GM21447 (cell line): ENCODE results near the gene TRIM31.

ENCODE experiments used
- ATAC-seq: cut with Tn5 transposase; IDR thresholded peaks from one replicate; pipeline ENCODE4 v1.9.1; 2021; ENCODE audit not compliant: unreplicated experiment

The TRIM31 gene

DNA sequence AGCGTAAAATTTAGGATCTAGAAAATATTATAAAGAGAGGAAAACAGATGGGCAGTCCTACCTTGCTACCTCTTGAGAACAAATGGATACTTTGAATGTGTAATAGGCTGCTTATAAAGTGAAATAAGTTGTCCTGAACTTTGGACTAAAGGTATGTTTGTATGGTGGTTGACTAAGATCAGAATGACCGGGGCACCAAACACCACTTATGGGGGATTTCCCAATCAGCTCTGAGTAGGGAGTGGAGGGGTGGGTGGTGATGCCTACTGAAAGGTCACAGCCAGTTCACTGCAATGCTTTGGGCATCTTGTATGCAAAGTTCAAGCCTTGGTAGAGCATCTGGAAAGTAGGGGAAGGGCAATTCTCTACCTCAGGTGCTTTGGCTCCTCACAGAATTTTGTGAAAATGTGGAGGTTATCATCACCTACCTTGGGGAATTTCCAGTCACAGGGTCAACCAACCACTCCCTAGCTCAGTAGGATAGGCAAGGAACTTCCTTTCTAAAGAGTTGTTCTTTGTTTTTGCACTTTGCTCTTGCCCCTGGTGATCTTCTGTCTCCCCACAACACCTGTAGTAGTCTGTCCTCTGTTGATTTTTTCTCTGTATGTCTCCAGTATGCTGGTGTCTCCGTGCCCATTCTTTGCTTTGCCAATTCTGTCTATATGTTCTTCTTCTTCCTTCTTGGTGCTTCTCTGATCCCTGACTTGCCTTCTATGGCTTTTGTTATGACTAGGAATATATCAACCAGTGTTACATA, at the start of gene TRIM31:
TSS of gene TRIM31 (minus strand) at position 88 of the 757 bp plus-strand sequence. CDS start 285 bp downstream, outside the sequence.
- ATAC-seq, result no peak

DNA sequence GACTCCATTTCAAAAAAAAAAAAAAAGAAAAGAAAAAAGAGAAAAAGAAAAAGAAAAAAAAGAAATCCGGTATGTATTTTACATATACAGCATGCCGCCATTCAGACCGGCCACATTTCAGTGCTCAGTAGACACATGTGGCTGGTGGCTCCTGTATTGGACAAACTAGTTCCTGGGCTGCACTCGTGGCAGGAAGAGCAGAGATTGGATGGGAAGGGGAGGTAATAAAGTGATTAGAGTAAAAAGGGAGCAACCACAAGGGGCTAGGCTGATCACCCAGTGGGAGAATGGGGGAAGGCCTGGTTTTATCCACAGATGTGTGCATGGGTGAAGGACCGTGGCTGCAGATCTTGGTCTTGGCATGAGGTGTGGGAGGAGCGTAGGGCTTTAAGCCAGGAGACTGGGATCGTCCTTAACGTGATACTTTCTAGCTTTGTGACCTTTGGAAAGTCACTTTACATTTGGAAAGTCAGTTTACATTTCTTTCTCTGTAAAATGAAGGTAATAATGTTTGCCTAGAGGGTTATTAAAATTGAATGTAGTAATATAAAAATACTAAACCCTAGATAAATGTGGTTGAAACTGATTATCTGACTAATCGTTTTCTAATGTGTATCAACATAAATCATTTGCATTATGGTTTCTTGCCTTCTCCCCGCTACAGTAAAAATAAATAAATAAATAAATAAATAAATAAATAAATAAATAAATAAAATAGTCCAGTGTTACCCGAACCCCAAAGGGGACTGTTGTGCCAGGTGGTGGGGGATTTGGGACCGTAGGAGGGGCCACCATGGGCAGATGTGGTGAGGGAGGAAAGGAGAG, 49.6 kb upstream of the TRIM31 start:
- ATAC-seq, result no peak

- ATAC-seq, result no peak
Observed at GRCh38 chr6:30160785-30161531, 48.1 kb upstream of the TRIM31 start, which contains the start of gene TRIM10. Gene TRIM10, minus strand, starts transcription at chr6:30161211. Its CDS starts 353 bp downstream, at chr6:30160858.

DNA sequence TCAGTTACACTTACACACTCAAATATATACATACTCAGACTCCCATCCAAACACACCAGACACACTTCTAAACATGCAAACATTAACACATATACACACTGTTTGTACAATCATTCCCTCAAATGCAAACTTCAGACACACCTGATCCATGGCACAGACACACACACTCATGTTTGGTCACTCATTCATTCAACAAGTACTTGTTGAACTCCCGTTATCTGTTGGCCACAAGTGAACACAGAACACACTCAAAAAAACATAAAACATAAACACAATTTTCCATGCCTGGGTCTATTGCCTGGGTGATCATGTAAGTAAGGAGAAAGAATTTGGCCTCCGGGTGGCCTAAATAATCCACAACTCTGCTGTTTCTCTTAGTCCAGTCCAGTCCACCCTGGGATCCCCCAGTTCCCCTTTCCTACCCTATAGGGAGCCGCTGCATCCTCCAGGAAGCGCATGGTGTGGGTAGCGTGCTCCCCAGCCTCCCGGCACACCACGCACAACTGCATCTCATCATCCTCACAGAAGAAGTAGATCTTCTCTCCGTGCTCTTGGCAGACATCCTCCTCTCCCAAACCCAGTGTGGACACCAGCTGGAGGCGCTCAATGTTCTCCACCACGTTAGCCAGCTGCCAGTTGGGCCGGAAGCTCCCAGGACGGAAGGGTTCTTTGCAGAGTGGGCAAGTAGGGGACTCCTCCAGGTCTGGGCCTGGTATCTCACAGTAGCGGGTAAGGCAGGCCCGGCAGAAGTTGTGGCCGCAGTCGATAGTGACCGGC, 47.3 kb upstream of the TRIM31 start:
- ATAC-seq, result no peak

DNA sequence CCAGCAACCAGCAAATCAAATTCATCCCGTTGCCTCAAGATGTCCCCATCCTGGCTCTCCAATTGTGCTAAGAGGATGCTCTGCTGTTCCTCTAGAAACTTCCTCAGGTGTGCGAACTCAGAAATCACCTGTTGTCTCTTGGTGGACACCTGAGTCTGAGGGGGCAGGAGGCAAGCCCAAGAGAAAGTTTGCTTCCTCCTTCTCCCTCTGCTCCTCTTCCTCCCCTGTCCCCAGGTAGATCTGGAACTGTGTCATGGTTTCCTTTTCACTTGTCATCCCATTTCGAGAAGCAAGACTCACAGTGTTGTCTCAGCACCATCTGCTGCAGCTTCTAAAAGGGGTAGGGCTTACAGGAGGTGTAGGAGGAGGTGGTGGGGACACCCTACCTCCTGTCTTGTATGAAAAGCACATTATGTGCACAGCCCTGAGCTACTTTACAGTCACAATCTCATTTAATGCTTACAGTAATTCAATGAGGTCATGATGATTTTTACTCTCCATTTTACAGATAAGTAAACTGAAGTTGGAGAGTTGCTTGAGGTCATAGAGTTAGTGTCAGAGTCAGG, 45.7 kb upstream of the TRIM31 start:
- no peak for ATAC-seq

GRCh38 chr6:30157999-30158398, 45.1 kb upstream of the TRIM31 start:
- no peak for ATAC-seq

DNA sequence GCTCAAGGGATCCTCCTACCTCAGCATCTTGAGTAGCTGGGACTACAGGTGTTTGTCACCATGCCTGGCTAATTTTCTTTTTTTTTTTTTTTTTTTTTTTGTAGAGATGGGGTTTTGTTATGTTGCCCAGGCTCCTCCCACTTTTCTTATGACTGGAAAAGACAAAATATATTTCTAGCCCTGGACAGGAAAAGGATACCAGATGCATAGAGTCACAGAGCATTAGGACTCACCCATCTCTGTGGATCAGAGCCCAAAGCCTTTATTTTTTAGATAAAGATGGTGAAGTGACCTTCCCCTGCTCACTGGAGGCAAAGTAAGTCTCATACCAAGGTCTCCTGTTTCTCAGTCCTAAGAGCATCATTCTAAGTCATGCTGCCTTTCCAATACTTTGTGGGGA, 44.7 kb upstream of the TRIM31 start:
- no peak for ATAC-seq

DNA sequence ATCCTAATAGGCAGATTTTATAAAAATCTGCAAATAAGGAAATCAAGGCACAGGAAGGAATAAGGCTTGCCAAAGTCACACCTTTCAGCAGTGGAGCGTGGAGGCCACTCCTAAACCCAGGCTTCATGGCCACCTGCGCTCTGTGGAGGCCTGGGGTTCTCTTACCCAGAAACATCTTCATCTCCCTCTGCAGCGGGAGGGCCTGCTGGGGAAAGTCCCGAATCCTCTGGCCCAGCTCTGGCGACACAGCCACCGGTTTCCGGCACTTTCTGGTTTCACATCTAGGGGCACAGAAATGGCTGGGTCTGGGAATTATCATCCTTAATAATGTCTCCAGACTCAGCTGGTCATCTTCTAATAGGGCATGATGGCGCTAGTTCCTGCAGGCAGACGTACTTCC, 43.9 kb upstream of the TRIM31 start:
- ATAC-seq, result no peak

GRCh38 chr6:30156262-30156599, 43.3 kb upstream of the TRIM31 start:
- ATAC-seq, result no peak

- no peak for ATAC-seq
Observed at GRCh38 chr6:30155520-30156261, 42.8 kb upstream of the TRIM31 start.

GRCh38 chr6:30154709-30155519, 42.0 kb upstream of the TRIM31 start:
- no peak for ATAC-seq

DNA sequence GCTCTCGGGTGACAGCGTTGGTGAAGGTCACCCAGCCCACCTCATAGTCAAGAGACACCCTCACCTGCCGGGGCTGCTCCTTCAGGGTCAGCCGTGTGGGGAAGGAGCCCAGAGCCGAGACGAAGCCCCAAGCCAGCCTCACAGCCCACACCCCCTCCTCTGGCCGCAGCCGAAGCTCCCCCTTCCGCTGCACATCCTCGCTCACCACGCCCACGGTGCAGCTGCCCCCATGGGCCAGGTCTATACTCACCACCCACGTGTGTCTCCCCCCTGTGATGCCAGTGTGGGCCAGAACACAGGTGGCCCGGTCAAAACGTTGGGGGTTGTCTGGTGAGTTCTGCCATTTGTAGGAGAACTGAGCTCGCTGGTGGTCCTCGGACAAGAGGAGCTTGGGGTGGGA, 41.2 kb upstream of the TRIM31 start:
- no peak for ATAC-seq

GRCh38 chr6:30152910-30153610, 40.2 kb upstream of the TRIM31 start:
- ATAC-seq, result no peak

DNA sequence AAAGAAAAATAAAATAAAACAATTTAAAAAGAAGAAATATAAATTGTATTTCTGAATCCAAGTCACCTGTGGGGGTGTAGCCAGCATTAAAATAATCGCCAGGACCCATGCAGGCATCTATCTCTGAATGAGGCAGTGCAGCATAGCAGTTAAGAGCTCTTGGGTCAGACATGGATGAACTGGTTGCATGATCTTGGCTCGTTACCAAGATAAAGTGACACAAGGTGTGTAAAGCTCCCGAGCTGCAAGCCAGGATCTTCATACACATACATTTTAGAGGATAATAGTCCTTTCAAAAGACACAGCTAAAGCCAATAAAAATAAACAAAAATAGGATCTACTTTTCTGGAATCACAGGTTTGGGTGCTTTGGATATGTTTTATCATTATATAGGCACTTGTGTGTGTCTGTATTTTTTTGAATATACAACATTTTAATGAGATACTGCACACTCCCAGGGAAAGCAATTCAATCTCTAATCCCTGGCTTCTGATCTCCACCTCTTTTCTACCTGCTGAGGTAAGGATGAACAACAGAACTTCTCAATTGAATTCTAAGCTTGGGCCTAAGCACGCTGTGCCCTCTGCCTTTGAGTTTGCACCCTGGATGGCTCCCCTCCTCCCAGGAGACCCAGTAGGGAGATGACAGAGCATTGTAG, 39.3 kb upstream of the TRIM31 start:
- no peak for ATAC-seq

GRCh38 chr6:30151580-30151979, 38.7 kb upstream of the TRIM31 start:
- ATAC-seq, result no peak

- ATAC-seq, result no peak
Observed at GRCh38 chr6:30150671-30151395, 37.9 kb upstream of the TRIM31 start.

DNA sequence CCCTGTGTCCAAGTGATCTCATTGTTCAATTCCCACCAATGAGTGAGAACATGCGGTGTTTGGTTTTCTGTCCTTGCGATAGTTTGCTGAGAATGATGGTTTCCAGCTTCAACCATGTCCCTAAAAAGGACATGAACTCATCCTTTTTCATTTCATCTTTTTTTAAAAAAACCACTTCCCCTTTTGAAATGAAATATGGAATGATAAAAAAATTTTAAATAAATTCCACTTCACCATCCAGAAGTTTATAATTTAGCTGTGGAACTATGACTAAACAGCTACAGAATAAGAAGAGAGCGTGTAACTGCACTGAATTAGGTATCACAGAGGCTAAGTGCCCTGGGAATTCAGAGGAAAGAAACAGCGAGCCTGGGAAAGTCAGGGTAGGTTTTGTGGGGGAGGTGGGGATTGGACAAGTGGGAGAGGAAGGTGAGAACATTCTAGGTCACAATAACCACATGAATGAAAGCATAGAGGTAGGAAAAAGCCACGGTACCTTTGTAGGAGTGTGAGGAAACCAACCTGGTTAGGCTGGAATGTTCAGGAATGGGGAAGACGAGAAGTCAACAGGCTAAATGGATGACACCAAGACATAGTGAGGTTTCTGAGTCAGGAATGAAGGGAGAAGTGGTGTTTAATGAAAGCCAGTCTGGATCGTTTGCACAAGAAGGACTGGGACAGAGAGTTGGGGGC, 37.1 kb upstream of the TRIM31 start:
- no peak for ATAC-seq
